ENCODE measurements around the gene AMPD3. TPM values are rescaled to one million over a fixed set of nuclear protein-coding genes. Genes with fewer than 3 reads are reported as not detected.

AMPD3 gene
- polyA plus RNA-seq, 1 experiment = 11.1 TPM

DNA sequence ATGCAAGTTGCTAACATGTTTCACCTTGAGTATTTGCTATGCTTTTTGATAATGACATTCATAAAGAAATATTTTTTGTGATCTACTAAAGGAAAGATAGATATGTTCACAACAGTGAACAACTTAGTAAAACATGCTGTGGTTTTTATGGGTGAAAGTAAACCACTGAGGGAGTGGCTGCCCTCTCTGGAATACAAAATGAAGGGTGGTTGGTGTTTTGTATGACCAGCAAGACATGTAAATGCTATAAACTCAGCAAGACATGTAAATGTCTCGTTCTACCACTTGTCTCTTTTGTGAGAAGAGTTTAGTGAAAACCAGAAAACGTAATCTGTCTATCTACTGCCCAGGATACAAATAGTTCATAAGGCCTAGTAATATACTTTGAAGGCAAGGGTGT lies 7.6 kb upstream of the AMPD3 start:
- TF ChIP-seq, protein P1, sequence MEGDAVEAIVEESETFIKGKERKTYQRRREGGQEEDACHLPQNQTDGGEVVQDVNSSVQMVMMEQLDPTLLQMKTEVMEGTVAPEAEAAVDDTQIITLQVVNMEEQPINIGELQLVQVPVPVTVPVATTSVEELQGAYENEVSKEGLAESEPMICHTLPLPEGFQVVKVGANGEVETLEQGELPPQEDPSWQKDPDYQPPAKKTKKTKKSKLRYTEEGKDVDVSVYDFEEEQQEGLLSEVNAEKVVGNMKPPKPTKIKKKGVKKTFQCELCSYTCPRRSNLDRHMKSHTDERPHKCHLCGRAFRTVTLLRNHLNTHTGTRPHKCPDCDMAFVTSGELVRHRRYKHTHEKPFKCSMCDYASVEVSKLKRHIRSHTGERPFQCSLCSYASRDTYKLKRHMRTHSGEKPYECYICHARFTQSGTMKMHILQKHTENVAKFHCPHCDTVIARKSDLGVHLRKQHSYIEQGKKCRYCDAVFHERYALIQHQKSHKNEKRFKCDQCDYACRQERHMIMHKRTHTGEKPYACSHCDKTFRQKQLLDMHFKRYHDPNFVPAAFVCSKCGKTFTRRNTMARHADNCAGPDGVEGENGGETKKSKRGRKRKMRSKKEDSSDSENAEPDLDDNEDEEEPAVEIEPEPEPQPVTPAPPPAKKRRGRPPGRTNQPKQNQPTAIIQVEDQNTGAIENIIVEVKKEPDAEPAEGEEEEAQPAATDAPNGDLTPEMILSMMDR (IDR thresholded peaks at IDR 0.05; ENCODE audit: insufficient read depth, low read depth, low read length) = no peak
- no peaks in the 10 kb centered on the region for H3K27me3 ChIP-seq (ENCODE audit: control insufficient read depth, insufficient read depth, low read length)
- H3K4me3 ChIP-seq (ENCODE audit: low read depth, low read length) = no peak overlapping the region
- ChIA-PET CTCF (no interaction called here), POLR2A (no interaction called here)
- DNase-seq (ENCODE audit: low read depth) = no peak
- no peaks in the 10 kb centered on the region for H3K36me3 ChIP-seq (ENCODE audit: control insufficient read depth, insufficient read depth, low read length)

DNA sequence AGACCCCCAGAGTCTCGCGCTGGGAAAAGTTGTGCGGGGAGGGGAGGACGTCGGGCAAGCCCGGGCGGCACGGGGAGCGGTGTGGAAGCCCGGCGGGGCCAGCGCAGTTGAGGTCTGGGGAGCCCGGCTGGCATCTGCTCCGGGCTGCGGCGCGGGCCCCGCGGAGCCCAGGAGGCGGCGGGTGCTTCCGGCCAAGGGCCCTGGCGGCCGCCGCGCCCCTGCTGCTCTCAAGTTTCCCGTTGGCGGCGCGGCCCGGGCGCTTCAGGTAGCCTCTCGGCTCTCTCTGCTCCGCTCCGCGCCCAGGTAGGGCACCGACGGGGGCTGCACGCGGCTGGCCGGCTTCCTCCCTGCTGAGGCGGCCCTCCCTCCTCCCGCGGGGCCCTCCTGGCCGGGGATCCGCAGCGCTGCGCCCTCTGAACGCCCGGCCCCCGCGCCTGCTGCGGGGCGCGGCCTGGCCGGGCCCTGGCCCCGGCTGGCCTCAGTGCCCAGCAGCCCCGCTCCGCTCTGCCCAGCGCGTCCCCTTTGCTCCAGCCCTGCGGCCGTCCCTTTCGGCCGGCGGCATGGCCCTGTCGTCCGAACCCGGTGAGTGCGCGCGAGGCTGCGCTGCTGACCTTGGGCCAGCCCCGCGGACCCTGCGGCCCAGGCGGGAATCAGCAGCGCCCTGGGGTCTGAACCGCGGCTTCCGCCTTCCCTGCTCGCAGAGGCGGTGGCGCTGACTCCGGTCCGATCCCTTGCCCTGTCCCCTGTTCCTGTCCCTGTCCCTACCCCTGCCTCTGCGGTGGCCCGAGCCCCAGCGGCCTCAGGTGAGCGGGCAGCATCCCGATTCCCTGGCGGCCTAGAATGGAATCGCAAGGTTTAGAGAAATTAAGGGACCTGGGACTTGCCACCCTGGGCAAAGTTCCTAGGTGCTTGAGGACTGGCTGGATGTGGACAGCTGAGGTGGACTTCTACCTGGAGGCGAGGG lies 4.3 kb upstream of the AMPD3 start:
- Histone ChIP-seq H3K27me3 (ENCODE audit: control insufficient read depth, insufficient read depth, low read length) (no peaks in the 10 kb centered on the region), H3K36me3 (ENCODE audit: control insufficient read depth, insufficient read depth, low read length) (no peaks in the 10 kb centered on the region), H3K4me3 (ENCODE audit: low read depth, low read length) (peak overlapping the region; percentile 32)
- DNase-seq (ENCODE audit: low read depth) = no peak
- POLR2A ChIA-PET = no interaction called here
- CTCF ChIA-PET = interaction anchor here (0.6 to 1.1 kb wide), 3 partner anchors 17 to 89 kb away, joined by 3 read pairs; no protein-coding TSS in a partner anchor
- TF ChIP-seq, protein P1 (IDR thresholded peaks at IDR 0.05; ENCODE audit: insufficient read depth, low read depth, low read length) = peak; percentile 29

DNA sequence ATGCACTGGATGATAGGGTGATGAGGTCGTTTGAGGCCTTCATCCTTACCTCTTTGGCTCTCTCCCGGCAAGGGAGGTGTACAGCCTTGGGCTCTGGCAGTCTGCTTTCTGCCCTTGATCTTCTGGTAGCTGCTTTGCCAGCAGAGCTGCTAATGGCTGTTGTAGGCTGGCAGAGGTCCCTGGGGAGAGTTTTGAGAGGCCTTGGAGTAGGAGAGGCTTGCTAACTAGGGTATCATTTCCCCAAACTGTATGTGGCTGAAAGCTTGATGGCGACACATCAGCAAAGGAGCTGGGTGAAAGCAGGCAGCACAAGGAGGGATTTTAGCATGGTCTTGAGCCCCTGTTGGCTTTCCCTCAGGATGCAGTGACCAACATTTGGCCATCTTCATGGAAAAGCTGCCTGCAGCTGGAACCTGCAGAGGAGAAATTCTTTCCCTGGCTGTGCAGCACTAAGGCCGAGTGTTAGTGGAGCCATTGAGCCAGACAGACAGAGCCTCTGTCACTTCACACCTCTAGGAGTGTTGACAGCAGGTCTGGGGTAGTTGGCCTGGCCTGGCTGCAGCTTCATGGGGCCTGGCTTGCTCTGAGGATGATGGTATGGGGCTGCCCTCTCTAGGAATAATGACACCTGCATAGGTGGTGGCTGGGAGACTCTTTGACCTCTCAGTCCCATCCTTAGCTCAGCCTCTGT lies 3.5 kb upstream of the AMPD3 start:
- ChIA-PET POLR2A (no interaction called here), CTCF (interaction anchor here (0.6 to 1.1 kb wide), 4 partner anchors 17 to 88 kb away, joined by 3 to 8 read pairs (median 3); no protein-coding TSS in a partner anchor)
- Histone ChIP-seq H3K27me3 (ENCODE audit: control insufficient read depth, insufficient read depth, low read length) (no peaks in the 10 kb centered on the region), H3K36me3 (ENCODE audit: control insufficient read depth, insufficient read depth, low read length) (no peaks in the 10 kb centered on the region), H3K4me3 (ENCODE audit: low read depth, low read length) (no peak overlapping the region)
- DNase-seq (ENCODE audit: low read depth) = no peak
- TF ChIP-seq, protein P1 (IDR thresholded peaks at IDR 0.05; ENCODE audit: insufficient read depth, low read depth, low read length) = no peak

DNA sequence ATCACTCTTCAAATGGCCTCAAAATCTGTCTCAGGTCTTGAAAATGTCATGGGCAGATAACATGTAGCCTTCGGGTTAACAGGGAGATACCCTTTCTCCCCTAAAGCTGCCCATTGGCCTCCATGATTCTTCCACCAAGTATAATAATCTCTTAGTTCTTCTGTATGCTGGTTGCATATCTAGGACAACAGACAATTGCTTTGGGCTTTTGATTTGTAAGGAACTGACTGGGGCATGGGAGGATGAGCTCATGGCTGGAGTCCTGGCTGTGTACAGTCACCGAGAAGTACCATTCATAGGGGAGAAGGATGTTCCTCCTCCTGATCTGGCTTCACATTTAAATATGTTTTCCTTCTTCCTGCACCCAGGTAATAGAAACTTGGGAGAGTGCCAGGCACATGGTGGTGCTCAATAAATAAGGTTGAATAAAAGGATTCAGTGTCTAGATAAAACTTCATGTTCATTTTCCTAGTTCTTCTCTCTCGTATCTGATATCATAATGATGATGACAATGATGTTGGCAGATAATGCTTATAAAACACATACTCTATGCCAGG lies 2.8 kb upstream of the AMPD3 start:
- DNase-seq (ENCODE audit: low read depth) = no peak
- CTCF ChIA-PET = interaction anchor here (1.0 kb wide), 1 partner anchor 51 kb away, joined by 8 read pairs; no protein-coding TSS in a partner anchor
- Histone ChIP-seq H3K36me3 (ENCODE audit: control insufficient read depth, insufficient read depth, low read length) (no peaks in the 10 kb centered on the region), H3K27me3 (ENCODE audit: control insufficient read depth, insufficient read depth, low read length) (no peaks in the 10 kb centered on the region), H3K4me3 (ENCODE audit: low read depth, low read length) (no peak overlapping the region)
- TF ChIP-seq, protein P1 (IDR thresholded peaks at IDR 0.05; ENCODE audit: insufficient read depth, low read depth, low read length) = no peak
- POLR2A ChIA-PET = no interaction called here

DNA sequence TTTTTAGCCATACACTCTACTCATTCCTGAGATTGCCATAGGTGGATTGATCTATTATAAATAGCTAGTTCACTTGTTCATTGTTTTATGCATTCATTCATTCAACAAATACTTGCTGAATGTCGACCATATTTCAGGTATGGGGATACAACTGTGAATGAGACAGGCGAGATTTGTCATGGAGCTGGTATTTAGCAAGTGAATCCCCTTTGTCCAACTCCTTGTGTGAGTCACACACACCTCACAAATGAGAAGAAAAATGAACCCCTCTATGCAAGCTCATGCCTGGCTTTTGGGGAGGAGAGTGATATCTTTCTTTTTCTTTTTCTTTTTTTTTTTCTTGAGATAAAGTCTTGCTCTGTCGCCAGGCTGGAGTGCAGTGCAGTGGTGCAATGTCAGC lies 1.8 kb upstream of the AMPD3 start:
- no peaks in the 10 kb centered on the region for H3K36me3 ChIP-seq (ENCODE audit: control insufficient read depth, insufficient read depth, low read length)
- POLR2A ChIA-PET = no interaction called here
- no peaks in the 10 kb centered on the region for H3K27me3 ChIP-seq (ENCODE audit: control insufficient read depth, insufficient read depth, low read length)
- H3K4me3 ChIP-seq (ENCODE audit: low read depth, low read length) = no peak overlapping the region
- CTCF ChIA-PET = interaction anchor here (0.7 kb wide), 1 partner anchor 59 kb away, joined by 3 read pairs; no protein-coding TSS in a partner anchor
- no peak for DNase-seq (ENCODE audit: low read depth)
- TF ChIP-seq, protein P1 (IDR thresholded peaks at IDR 0.05; ENCODE audit: insufficient read depth, low read depth, low read length) = no peak
